ENCODE data around the gene FAM81B.
A peak's percentile ranks its signal among the peaks of the same experiment; 100 is the strongest.

The FAM81B gene

DNA sequence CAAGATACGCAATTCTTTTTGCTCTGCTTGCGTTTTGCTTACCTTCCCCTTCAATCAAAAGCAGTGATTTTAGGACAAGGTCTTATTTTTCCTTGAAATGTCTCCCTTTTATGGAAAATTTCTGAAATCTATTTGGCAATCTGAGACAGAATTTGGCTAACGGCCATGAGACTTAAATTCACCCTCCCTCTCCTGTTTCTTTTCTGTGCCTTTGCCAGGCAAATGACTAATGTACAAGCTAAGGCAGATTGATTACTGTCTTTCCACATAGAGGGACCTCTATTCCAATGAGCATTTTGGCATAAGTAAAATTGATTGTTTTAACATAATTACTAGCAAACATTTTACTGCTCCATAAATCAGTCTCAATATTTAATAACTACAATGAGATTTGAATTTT is 31.7 kb downstream of the FAM81B start:
- TF ChIP-seq, protein P1, sequence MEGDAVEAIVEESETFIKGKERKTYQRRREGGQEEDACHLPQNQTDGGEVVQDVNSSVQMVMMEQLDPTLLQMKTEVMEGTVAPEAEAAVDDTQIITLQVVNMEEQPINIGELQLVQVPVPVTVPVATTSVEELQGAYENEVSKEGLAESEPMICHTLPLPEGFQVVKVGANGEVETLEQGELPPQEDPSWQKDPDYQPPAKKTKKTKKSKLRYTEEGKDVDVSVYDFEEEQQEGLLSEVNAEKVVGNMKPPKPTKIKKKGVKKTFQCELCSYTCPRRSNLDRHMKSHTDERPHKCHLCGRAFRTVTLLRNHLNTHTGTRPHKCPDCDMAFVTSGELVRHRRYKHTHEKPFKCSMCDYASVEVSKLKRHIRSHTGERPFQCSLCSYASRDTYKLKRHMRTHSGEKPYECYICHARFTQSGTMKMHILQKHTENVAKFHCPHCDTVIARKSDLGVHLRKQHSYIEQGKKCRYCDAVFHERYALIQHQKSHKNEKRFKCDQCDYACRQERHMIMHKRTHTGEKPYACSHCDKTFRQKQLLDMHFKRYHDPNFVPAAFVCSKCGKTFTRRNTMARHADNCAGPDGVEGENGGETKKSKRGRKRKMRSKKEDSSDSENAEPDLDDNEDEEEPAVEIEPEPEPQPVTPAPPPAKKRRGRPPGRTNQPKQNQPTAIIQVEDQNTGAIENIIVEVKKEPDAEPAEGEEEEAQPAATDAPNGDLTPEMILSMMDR (IDR thresholded peaks at IDR 0.05; ENCODE audit: insufficient read depth, missing control alignments): no peak
- DNase-seq (ENCODE audit: insufficient read length, low spot score) (no peak), FAIRE-seq (no peak)

GRCh38 chr5:95424016-95424415 is 32.9 kb downstream of the FAM81B start:
- TF ChIP-seq, protein P1 (IDR thresholded peaks at IDR 0.05; ENCODE audit: insufficient read depth, missing control alignments): no peak
- FAIRE-seq (no peak), DNase-seq (ENCODE audit: insufficient read length, low spot score) (no peak)

DNA sequence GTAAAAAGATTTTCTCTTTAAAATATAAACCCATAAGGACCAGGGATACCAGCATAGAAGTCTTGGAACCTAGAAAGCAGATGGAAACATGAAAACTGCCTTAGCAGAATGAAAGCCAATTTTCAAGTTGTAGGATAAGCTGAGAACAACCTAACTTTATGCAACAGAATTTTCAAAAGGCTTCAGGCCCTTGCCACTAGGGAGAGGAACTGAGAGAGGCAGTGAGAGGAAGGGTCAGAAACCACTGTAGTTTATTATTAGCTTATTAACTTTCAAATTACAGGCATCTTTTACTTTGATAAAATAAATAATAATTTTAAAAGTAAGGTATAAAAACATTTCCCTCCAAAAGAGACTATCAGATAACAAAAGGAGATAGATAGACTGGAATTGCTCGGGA is 33.4 kb downstream of the FAM81B start:
- TF ChIP-seq, protein P1 (IDR thresholded peaks at IDR 0.05; ENCODE audit: insufficient read depth, missing control alignments): no peak
- no peak for DNase-seq (ENCODE audit: insufficient read length, low spot score)
- no peak for FAIRE-seq

GRCh38 chr5:95426227-95426626 is 35.1 kb downstream of the FAM81B start:
- FAIRE-seq: no peak
- TF ChIP-seq, protein P1 (IDR thresholded peaks at IDR 0.05; ENCODE audit: insufficient read depth, missing control alignments): no peak
- DNase-seq (ENCODE audit: insufficient read length, low spot score): no peak

GRCh38 chr5:95432779-95433178 is 41.6 kb downstream of the FAM81B start:
- TF ChIP-seq, protein P1 (IDR thresholded peaks at IDR 0.05; ENCODE audit: insufficient read depth, missing control alignments): no peak
- DNase-seq (ENCODE audit: insufficient read length, low spot score) (no peak), FAIRE-seq (no peak)

- DNase-seq (ENCODE audit: insufficient read length, low spot score): no peak
- TF ChIP-seq, protein P1 (IDR thresholded peaks at IDR 0.05; ENCODE audit: insufficient read depth, missing control alignments): no peak
- peak; percentile 58 for FAIRE-seq
These were observed 48.8 kb downstream of the FAM81B start for GRCh38 chr5:95439801-95440493.

DNA sequence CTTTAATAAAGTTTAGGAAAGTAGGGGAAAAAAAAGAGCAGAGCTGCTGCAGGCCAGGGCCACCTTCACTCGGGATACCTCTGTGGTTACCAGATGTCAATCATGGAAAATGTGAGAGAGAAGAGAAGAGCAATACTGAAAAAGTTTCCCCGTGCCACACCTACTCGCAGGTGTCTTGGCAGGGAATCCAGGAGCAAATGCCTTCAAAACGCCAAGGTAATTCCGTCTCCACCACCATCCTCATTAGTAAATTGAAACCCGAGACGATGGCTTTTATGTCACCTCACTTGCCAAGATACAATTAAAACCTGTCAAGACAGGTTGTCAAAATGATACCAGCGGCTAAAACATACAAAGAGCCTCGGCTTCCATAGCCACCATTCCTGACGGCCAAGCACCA is 49.7 kb downstream of the FAM81B start:
- FAIRE-seq (no peak), DNase-seq (ENCODE audit: insufficient read length, low spot score) (no peak)

More for the DNA sequence above, 49.7 kb downstream of the FAM81B start:
- TF ChIP-seq, protein P1 (IDR thresholded peaks at IDR 0.05; ENCODE audit: insufficient read depth, missing control alignments): no peak
